GM18507 (cell line): ENCODE data around the gene PIGQ.

Experiments
- DNase-seq: peaks from one replicate; pipeline ENCODE4 v3.0.0; 2011; ENCODE audit warnings: low read depth; ENCODE audit not compliant: insufficient read length; ENCODE audit errors: extremely low spot score
- FAIRE-seq: peaks from 2 replicates; lab custom pipeline; 2011; peaks lifted over from hg19 to GRCh38; lab: Jason Lieb, UNC

PIGQ gene

GRCh38 chr16:569445-570254 is at the start of gene PIGQ:
TSS of gene PIGQ (plus strand) at chr16:569968. CDS start at chr16:574075, 4,107 bp downstream.
- FAIRE-seq (peak; percentile 48), DNase-seq (peak; percentile 86)

GRCh38 chr16:520847-521246 is 48.9 kb upstream of the PIGQ start:
- no peak for FAIRE-seq
- DNase-seq = no peak

- DNase-seq = no peak
- no peak for FAIRE-seq
Measured at GRCh38 chr16:521381-522210, 48.2 kb upstream of the PIGQ start.

GRCh38 chr16:522320-523096 is 47.3 kb upstream of the PIGQ start:
- FAIRE-seq (no peak), DNase-seq (no peak)

- DNase-seq = no peak
- FAIRE-seq = no peak
Measured at GRCh38 chr16:523097-523741, 46.5 kb upstream of the PIGQ start.

- DNase-seq = no peak
- FAIRE-seq = no peak
Measured at GRCh38 chr16:524274-525040, 45.3 kb upstream of the PIGQ start.

- peak; percentile 36 for FAIRE-seq
- DNase-seq = no peak
Measured at GRCh38 chr16:525123-525519, 44.6 kb upstream of the PIGQ start.

GRCh38 chr16:525520-526180 is 44.1 kb upstream of the PIGQ start:
- FAIRE-seq = peak; percentile 87
- DNase-seq = peak; percentile 37

- FAIRE-seq (no peak), DNase-seq (no peak)
Measured at GRCh38 chr16:526181-527014, 43.4 kb upstream of the PIGQ start.

- DNase-seq (peak; percentile 67), FAIRE-seq (peak; percentile 84)
Measured at GRCh38 chr16:527015-527903, 42.5 kb upstream of the PIGQ start, which contains the start of gene CAPN15. TSS of gene CAPN15 (plus strand) at chr16:527712. CDS start at chr16:546839, 19,127 bp downstream.

GRCh38 chr16:528111-529011 is 41.4 kb upstream of the PIGQ start:
- FAIRE-seq (peak; percentile 55), DNase-seq (no peak)

- peak; percentile 46 for FAIRE-seq
- no peak for DNase-seq
Measured at GRCh38 chr16:529012-529575, 40.7 kb upstream of the PIGQ start.

- no peak for DNase-seq
Measured at GRCh38 chr16:530111-530817, 39.5 kb upstream of the PIGQ start.

GRCh38 chr16:531494-532125 is 38.2 kb upstream of the PIGQ start:
- no peak for FAIRE-seq
- DNase-seq = no peak

More at GRCh38 chr16:530111-530817, 39.5 kb upstream of the PIGQ start:
- no peak for FAIRE-seq
